ENCODE data around the gene KTI12.

DNA sequence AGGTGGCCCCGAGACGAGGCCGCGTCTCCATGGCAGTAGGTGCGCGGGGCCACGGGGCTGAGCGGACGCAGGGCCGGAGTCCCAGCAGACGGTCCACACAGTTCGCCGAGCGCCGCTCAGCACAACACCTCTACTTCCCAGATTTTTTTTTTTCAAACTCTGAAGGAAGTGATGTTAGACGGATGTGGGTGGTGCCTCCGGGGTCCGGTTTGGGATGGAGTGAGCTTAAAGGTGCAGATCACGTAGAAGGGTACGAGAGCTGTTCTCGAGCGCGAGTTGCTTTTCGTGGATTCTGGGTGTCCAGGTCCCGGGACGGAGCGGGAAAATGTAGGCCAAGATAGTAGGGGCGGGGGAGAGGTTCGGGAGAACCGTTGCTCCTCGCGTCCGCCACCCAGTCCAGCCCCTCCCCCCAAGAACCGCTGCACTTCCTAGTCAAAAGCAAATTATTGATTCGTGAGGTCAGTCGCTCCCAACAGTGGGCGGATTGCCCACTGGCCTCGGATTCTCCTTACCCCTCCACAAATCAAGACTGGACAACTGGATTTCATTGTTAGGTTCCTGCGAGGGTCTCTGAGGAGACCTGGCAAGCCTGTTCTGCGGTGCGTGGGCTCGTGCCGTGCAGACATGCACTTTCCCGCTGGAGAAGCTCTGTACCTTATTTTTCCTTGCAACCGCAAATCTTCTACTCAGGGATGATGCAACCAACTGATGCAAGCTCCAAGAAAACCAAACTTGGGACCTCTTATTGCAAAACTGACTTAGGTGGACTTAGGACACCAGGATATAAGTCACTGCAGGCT lies 21.7 kb upstream of the KTI12 start, which contains the start of gene TXNDC12:
- TF ChIP-seq EZH2phosphoT487 (IDR thresholded peaks at IDR 0.05; ENCODE audit: low read length): no peak
- TF ChIP-seq, protein P1, sequence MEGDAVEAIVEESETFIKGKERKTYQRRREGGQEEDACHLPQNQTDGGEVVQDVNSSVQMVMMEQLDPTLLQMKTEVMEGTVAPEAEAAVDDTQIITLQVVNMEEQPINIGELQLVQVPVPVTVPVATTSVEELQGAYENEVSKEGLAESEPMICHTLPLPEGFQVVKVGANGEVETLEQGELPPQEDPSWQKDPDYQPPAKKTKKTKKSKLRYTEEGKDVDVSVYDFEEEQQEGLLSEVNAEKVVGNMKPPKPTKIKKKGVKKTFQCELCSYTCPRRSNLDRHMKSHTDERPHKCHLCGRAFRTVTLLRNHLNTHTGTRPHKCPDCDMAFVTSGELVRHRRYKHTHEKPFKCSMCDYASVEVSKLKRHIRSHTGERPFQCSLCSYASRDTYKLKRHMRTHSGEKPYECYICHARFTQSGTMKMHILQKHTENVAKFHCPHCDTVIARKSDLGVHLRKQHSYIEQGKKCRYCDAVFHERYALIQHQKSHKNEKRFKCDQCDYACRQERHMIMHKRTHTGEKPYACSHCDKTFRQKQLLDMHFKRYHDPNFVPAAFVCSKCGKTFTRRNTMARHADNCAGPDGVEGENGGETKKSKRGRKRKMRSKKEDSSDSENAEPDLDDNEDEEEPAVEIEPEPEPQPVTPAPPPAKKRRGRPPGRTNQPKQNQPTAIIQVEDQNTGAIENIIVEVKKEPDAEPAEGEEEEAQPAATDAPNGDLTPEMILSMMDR (IDR thresholded peaks at IDR 0.05; ENCODE audit: low read length): no peak

All from MM.1S (cell line).